Activated CD8-positive, alpha-beta T cell treated with anti-CD3 and anti-CD28 coated beads, Interleukin-2, amount 10 ng/mL, durations not matched to agents 7 days and 5 days (primary cell): ENCODE measurements around the gene CMKLR1. TPM values are rescaled to one million over a fixed set of nuclear protein-coding genes. Genes with fewer than 3 reads are reported as not detected.

ENCODE experiments used
- ATAC-seq: fragments of 150-1000 bp; cut with Tn5 transposase; one replicate; pipeline ENCODE4 v1.10.0; 2021; ENCODE audit warnings: moderate library complexity
- CTCF ChIA-PET: fragments of 350-600 bp; sonication (Branson Sonifier 250); formaldehyde crosslinking; loops from one replicate; lab custom pipeline; 2021; ENCODE audit warnings: antibody characterized with exemption; lab: Charles Lee
- POLR2A ChIA-PET: fragments of 350-600 bp; sonication (Branson Sonifier 250); formaldehyde crosslinking; loops from one replicate; lab custom pipeline; 2021; ENCODE audit warnings: antibody characterized with exemption; lab: Charles Lee
- DNase-seq: peaks from one replicate; pipeline ENCODE4 v3.0.0-alpha.2; 2020
- H3K27ac Mint-ChIP-seq: one replicate; pipeline ENCODE4 v1.8.0; 2021; ENCODE audit warnings: mild to moderate bottlenecking, mixed read lengths
- H3K27me3 Mint-ChIP-seq: one replicate; pipeline ENCODE4 v1.8.0; 2021; ENCODE audit warnings: low read depth, mixed read lengths
- H3K36me3 Mint-ChIP-seq: one replicate; pipeline ENCODE4 v1.8.0; 2021; ENCODE audit warnings: low read depth, mixed read lengths
- H3K4me1 Mint-ChIP-seq: one replicate; pipeline ENCODE4 v1.8.0; 2021; ENCODE audit warnings: low read depth, mixed read lengths
- H3K4me3 Mint-ChIP-seq: one replicate; pipeline ENCODE4 v1.8.0; 2021; ENCODE audit warnings: mild to moderate bottlenecking, mixed read lengths
- H3K9me3 Mint-ChIP-seq: one replicate; pipeline ENCODE4 v1.8.0; 2022; ENCODE audit warnings: mixed read lengths; ENCODE audit not compliant: insufficient read depth
- total RNA-seq, 2 experiments: library from RNA; stranded (reverse); gene quantifications; one replicate each; pipeline ENCODE4 v1.2.3, GENCODE V29; 2021

The CMKLR1 gene
- total RNA-seq, 2 experiments from 2014 or later: 0.08 TPM; not detected in 1

DNA sequence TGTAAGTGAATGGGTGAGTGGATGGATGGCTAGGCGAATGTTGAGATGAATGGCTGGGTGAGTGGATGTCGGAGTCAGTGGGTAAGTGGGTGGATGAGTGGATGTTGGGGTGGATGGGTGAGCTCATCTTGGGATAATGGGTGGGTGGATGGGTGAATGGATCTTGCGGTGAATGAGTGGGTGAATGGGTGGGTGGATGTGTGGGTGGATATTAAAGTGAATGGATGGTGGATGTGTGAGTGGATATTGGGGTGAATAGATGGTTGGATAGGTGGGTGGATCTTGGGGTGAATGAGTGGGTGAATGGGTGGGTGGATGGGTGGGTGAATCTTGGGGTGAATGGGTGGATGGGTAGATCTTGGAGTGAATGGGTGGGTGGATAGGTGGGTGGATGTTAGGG, 51.9 kb downstream of the CMKLR1 start:
- Mint-ChIP-seq H3K27me3 (peaks cover 35% of the 10 kb centered on the region), H3K36me3 (no peaks in the 10 kb centered on the region), H3K9me3 (no peaks in the 10 kb centered on the region), H3K4me3 (no peak overlapping the region), H3K27ac (no peak overlapping the region), H3K4me1 (peaks cover 19% of the 10 kb centered on the region)
- ATAC-seq: no peak
- POLR2A ChIA-PET: no interaction called here
- DNase-seq: no peak
- CTCF ChIA-PET: no interaction called here

DNA sequence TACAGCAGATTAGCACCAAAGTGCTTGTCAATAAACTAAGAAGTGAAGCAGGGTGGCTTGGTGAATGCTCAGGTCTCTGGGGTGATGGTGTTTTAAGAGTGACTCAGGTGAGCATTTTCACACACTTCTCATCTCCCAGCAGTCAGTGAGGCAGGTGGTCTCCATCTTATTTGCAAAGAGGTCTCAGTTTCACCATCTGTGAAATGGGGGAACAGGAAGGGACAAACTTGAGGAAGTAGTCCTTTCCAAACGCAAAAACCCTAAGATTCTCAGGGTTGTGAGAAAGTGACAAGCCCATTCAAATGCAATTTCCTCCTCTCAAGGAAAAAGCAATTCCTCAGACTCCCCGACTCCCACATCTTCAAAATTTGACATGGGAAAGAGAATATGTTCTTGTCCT, 54.1 kb downstream of the CMKLR1 start:
- ChIA-PET CTCF (no interaction called here), POLR2A (no interaction called here)
- DNase-seq: no peak
- Mint-ChIP-seq H3K36me3 (no peaks in the 10 kb centered on the region), H3K9me3 (no peaks in the 10 kb centered on the region), H3K27me3 (peaks cover 32% of the 10 kb centered on the region), H3K4me1 (peaks cover 23% of the 10 kb centered on the region), H3K27ac (no peak overlapping the region), H3K4me3 (no peak overlapping the region)
- ATAC-seq: no peak

GRCh38 chr12:108284163-108284562, 54.9 kb downstream of the CMKLR1 start:
- no peak overlapping the region for H3K27ac Mint-ChIP-seq
- H3K4me1 Mint-ChIP-seq: peaks cover 23% of the 10 kb centered on the region
- H3K9me3 Mint-ChIP-seq: no peaks in the 10 kb centered on the region
- ChIA-PET CTCF (no interaction called here), POLR2A (no interaction called here)
- DNase-seq: no peak
- ATAC-seq: no peak
- peaks cover 30% of the 10 kb centered on the region for H3K27me3 Mint-ChIP-seq
- no peak overlapping the region for H3K4me3 Mint-ChIP-seq
- no peaks in the 10 kb centered on the region for H3K36me3 Mint-ChIP-seq

DNA sequence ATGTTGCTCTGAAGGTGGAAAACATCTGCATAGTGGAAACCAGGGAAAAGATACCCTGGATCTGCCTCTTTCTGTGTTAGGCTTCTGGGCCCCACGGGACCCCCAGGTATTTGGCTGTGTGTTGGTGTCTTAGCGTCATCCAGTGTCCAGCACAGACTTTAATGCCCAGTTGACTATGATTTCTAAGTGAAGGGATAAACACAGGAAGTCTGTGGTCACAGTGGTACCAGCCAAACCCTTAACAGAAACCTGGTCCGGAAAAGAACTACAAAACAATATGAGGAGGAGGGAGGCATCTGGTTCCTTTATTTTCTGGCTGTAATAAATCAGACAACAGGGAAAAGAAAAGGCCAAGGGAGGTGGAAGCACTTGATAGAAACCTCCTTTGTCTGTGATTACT, 56.4 kb downstream of the CMKLR1 start:
- POLR2A ChIA-PET: no interaction called here
- Mint-ChIP-seq H3K36me3 (no peaks in the 10 kb centered on the region), H3K27ac (peak overlapping the region; percentile 50), H3K9me3 (no peaks in the 10 kb centered on the region), H3K4me3 (peak overlapping the region; percentile 6), H3K27me3 (peaks cover 31% of the 10 kb centered on the region), H3K4me1 (peaks cover 26% of the 10 kb centered on the region)
- DNase-seq (no peak), ATAC-seq (no peak)
- CTCF ChIA-PET: no interaction called here

DNA sequence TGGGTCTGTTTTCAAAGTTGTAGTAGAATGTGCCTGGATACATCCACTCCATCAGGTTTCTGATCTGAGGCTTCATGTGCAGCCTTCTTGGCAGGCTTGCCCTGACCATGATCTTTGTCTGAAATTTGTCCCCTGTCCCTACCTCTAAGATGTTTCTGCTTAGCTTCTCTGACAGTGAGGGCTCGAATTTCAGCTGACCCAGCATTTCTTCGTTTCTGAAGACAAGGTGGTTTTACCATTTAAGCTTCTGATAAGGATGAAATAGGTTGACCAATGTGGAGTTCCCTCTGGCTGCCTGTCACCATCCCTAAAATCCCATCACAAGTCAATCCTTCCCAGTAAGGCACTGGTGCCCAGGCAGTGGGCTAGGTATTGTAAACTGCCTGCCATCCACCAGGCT, 57.0 kb downstream of the CMKLR1 start:
- ChIA-PET POLR2A (no interaction called here), CTCF (no interaction called here)
- DNase-seq: no peak
- Mint-ChIP-seq H3K4me3 (no peak overlapping the region), H3K27me3 (peaks cover 27% of the 10 kb centered on the region), H3K36me3 (no peaks in the 10 kb centered on the region), H3K4me1 (peaks cover 28% of the 10 kb centered on the region), H3K9me3 (no peaks in the 10 kb centered on the region), H3K27ac (no peak overlapping the region)
- no peak for ATAC-seq

- H3K9me3 Mint-ChIP-seq: no peaks in the 10 kb centered on the region
- DNase-seq: no peak
Measured at GRCh38 chr12:108277613-108278012, 61.5 kb downstream of the CMKLR1 start.

DNA sequence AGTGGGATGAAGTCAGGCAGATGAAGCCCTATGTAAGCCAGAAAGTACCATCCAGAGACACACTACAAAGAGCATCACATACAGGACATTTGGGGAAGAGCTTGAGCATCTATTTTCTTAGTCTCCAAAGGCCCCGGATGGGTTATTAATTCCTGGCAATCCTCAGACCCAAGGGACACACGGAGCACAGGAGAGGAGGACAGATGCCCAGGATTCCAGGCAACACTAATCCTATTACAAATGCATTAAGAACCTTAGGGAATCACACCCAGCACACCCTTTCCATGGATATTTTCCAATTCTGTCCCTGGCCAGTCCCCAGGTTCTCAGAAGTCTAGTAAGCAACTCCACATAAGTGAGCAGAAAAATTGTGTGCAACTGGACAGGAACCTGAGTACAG, 65.9 kb downstream of the CMKLR1 start:
- Mint-ChIP-seq H3K4me3 (no peak overlapping the region), H3K36me3 (no peaks in the 10 kb centered on the region), H3K9me3 (no peaks in the 10 kb centered on the region), H3K4me1 (peaks cover 10% of the 10 kb centered on the region), H3K27me3 (peaks cover 13% of the 10 kb centered on the region), H3K27ac (no peak overlapping the region)
- ATAC-seq (no peak), DNase-seq (no peak)
- ChIA-PET CTCF (interaction anchor here (0.8 kb wide), 1 partner anchor 41 kb away, joined by 3 read pairs; no protein-coding TSS in a partner anchor), POLR2A (no interaction called here)

More at GRCh38 chr12:108277613-108278012, 61.5 kb downstream of the CMKLR1 start:
- H3K27ac Mint-ChIP-seq: no peak overlapping the region
- ChIA-PET POLR2A (no interaction called here), CTCF (interaction anchor here (0.7 kb wide), 1 partner anchor 683 kb away, joined by 4 read pairs; no protein-coding TSS in a partner anchor)
- H3K27me3 Mint-ChIP-seq: peaks cover 16% of the 10 kb centered on the region
- ATAC-seq: no peak
- H3K4me1 Mint-ChIP-seq: peaks cover 14% of the 10 kb centered on the region
- no peaks in the 10 kb centered on the region for H3K36me3 Mint-ChIP-seq
- H3K4me3 Mint-ChIP-seq: no peak overlapping the region

GRCh38 chr12:108271951-108272872, 66.9 kb downstream of the CMKLR1 start:
- Mint-ChIP-seq H3K9me3 (no peaks in the 10 kb centered on the region), H3K27me3 (peaks cover 10% of the 10 kb centered on the region), H3K4me1 (peaks cover 6% of the 10 kb centered on the region), H3K27ac (no peak overlapping the region), H3K36me3 (no peaks in the 10 kb centered on the region), H3K4me3 (no peak overlapping the region)
- CTCF ChIA-PET: interaction anchor here (0.8 kb wide), 1 partner anchor 42 kb away, joined by 3 read pairs; no protein-coding TSS in a partner anchor
- POLR2A ChIA-PET: no interaction called here
- DNase-seq (no peak), ATAC-seq (no peak)

- ATAC-seq (no peak), DNase-seq (no peak)
- ChIA-PET POLR2A (no interaction called here), CTCF (no interaction called here)
- Mint-ChIP-seq H3K27ac (no peak overlapping the region), H3K9me3 (no peaks in the 10 kb centered on the region), H3K4me3 (no peak overlapping the region), H3K36me3 (no peaks in the 10 kb centered on the region), H3K4me1 (peaks cover 4% of the 10 kb centered on the region), H3K27me3 (peaks cover 13% of the 10 kb centered on the region)
Measured at GRCh38 chr12:108270849-108271143, 68.3 kb downstream of the CMKLR1 start.

- Mint-ChIP-seq H3K4me1 (peaks cover 4% of the 10 kb centered on the region), H3K27me3 (peaks cover 13% of the 10 kb centered on the region), H3K36me3 (no peaks in the 10 kb centered on the region), H3K27ac (no peak overlapping the region), H3K9me3 (no peaks in the 10 kb centered on the region), H3K4me3 (no peak overlapping the region)
- no peak for ATAC-seq
- DNase-seq: no peak
- CTCF ChIA-PET: interaction anchor here (0.6 kb wide), 1 partner anchor 72 kb away, joined by 3 read pairs; no protein-coding TSS in a partner anchor
- POLR2A ChIA-PET: no interaction called here
Measured at GRCh38 chr12:108270035-108270848, 68.9 kb downstream of the CMKLR1 start.

DNA sequence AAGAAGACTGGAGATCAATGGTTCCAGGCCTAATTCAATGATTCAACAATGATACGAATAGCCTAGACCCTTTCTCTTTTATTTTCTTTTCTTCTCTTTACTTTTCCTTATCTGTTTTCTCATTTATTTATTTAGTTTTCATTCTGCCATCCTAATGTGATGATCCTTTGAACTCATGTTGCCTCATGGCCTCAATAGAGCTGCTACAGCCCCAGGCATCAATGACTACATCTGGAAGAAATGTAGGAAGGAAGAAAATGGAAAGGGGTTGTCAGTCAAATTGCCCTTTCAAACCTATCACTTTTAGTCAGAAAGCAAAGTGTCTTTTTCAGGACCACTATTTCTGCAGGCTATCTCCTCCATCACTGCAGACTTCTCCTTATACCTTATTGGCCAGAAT, 69.9 kb downstream of the CMKLR1 start:
- no peak overlapping the region for H3K4me3 Mint-ChIP-seq
- ChIA-PET POLR2A (no interaction called here), CTCF (no interaction called here)
- ATAC-seq (no peak), DNase-seq (no peak)
- H3K9me3 Mint-ChIP-seq: no peaks in the 10 kb centered on the region
- peaks cover 4% of the 10 kb centered on the region for H3K4me1 Mint-ChIP-seq
- H3K36me3 Mint-ChIP-seq: no peaks in the 10 kb centered on the region
- peaks cover 16% of the 10 kb centered on the region for H3K27me3 Mint-ChIP-seq
- no peak overlapping the region for H3K27ac Mint-ChIP-seq

GRCh38 chr12:108268397-108268796, 70.7 kb downstream of the CMKLR1 start:
- DNase-seq (no peak), ATAC-seq (no peak)
- H3K4me1 Mint-ChIP-seq: peaks cover 4% of the 10 kb centered on the region
- H3K36me3 Mint-ChIP-seq: no peaks in the 10 kb centered on the region
- H3K9me3 Mint-ChIP-seq: no peaks in the 10 kb centered on the region
- H3K4me3 Mint-ChIP-seq: no peak overlapping the region
- ChIA-PET POLR2A (no interaction called here), CTCF (no interaction called here)
- peaks cover 13% of the 10 kb centered on the region for H3K27me3 Mint-ChIP-seq
- no peak overlapping the region for H3K27ac Mint-ChIP-seq
